IPS-20b (cell line): ENCODE data around the gene P2RX3.

Source experiments
- H3K27ac ChIP-seq: one replicate; pipeline ENCODE4 v1.5.1; 2013; ENCODE audit warnings: low read length
- H3K27me3 ChIP-seq: 2 replicates; pipeline ENCODE4 v1.6.1; 2013; ENCODE audit warnings: mild to moderate bottlenecking, low read length, inconsistent platforms; ENCODE audit not compliant: insufficient read depth
- H3K36me3 ChIP-seq: 2 replicates; pipeline ENCODE4 v1.6.1; 2013; ENCODE audit warnings: low read depth, mild to moderate bottlenecking, inconsistent platforms, low read length, moderate library complexity; ENCODE audit not compliant: insufficient read depth
- H3K4me1 ChIP-seq: 2 replicates; pipeline ENCODE4 v1.6.1; 2013; ENCODE audit warnings: mild to moderate bottlenecking, control low read depth, inconsistent platforms, low read length, moderate library complexity; ENCODE audit not compliant: insufficient read depth
- H3K4me3 ChIP-seq: 2 replicates; pipeline ENCODE4 v1.5.1; 2013; ENCODE audit warnings: mild to moderate bottlenecking, low read length, inconsistent platforms
- H3K9ac ChIP-seq: 2 replicates; pipeline ENCODE4 v1.6.1; 2013; ENCODE audit warnings: low read depth, mild to moderate bottlenecking, inconsistent platforms, low read length, moderate library complexity
- H3K9me3 ChIP-seq: 2 replicates; pipeline ENCODE4 v1.6.1; 2013; ENCODE audit warnings: mild to moderate bottlenecking, low read depth, low read length, inconsistent platforms; ENCODE audit not compliant: insufficient read depth

Gene P2RX3

GRCh38 chr11:57368845-57369232 lies 30.7 kb downstream of the P2RX3 start:
- Histone ChIP-seq H3K27me3 (no peaks in the 10 kb centered on the region), H3K27ac (no peak overlapping the region)

GRCh38 chr11:57370251-57370650 lies 32.1 kb downstream of the P2RX3 start:
- no peak overlapping the region for H3K9ac ChIP-seq
- no peaks in the 10 kb centered on the region for H3K9me3 ChIP-seq
- H3K4me3 ChIP-seq = no peak overlapping the region
- H3K27ac ChIP-seq = no peak overlapping the region
- no peaks in the 10 kb centered on the region for H3K36me3 ChIP-seq
- peaks cover 8% of the 10 kb centered on the region for H3K4me1 ChIP-seq
- no peaks in the 10 kb centered on the region for H3K27me3 ChIP-seq

More at GRCh38 chr11:57368845-57369232, 30.7 kb downstream of the P2RX3 start:
- Histone ChIP-seq H3K36me3 (no peaks in the 10 kb centered on the region), H3K4me1 (peaks cover 15% of the 10 kb centered on the region), H3K9me3 (no peaks in the 10 kb centered on the region), H3K9ac (no peak overlapping the region), H3K4me3 (no peak overlapping the region)

- Histone ChIP-seq H3K9ac (no peak overlapping the region), H3K4me3 (no peak overlapping the region), H3K36me3 (no peaks in the 10 kb centered on the region), H3K4me1 (peaks cover under 1% of the 10 kb centered on the region; the same call in 1 of the 2 replicates), H3K27ac (no peak overlapping the region), H3K27me3 (no peaks in the 10 kb centered on the region), H3K9me3 (no peaks in the 10 kb centered on the region)
Measured at GRCh38 chr11:57370941-57371340, 32.8 kb downstream of the P2RX3 start.

DNA sequence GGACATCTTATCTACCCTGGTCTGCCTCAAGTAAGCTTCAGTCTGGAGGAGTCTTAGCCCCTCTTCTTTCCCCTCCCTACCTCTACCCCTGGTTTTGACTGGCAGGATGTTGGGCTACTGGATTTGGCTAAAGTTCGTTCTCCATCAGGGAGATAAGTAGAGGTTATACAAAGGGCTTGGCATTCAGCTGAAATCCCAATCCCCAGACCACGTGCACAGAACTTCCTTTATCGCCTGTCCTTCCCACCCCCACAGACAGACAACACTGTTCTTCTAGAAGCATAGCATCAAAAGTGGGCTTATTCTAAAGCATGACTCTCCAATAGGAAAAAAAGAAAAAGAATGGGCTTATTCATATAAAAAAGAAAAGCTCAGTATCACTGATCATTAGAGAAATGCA lies 35.0 kb downstream of the P2RX3 start:
- no peak overlapping the region for H3K27ac ChIP-seq
- H3K9ac ChIP-seq = no peak overlapping the region
- no peaks in the 10 kb centered on the region for H3K9me3 ChIP-seq
- H3K4me1 ChIP-seq = no peaks in the 10 kb centered on the region
- no peaks in the 10 kb centered on the region for H3K36me3 ChIP-seq
- H3K27me3 ChIP-seq = peaks cover 13% of the 10 kb centered on the region
- H3K4me3 ChIP-seq = no peak overlapping the region

GRCh38 chr11:57374966-57375365 lies 36.8 kb downstream of the P2RX3 start:
- Histone ChIP-seq H3K9ac (no peak overlapping the region), H3K4me1 (no peaks in the 10 kb centered on the region), H3K27me3 (peaks cover 13% of the 10 kb centered on the region), H3K9me3 (no peaks in the 10 kb centered on the region), H3K4me3 (no peak overlapping the region), H3K27ac (no peak overlapping the region), H3K36me3 (no peaks in the 10 kb centered on the region)

DNA sequence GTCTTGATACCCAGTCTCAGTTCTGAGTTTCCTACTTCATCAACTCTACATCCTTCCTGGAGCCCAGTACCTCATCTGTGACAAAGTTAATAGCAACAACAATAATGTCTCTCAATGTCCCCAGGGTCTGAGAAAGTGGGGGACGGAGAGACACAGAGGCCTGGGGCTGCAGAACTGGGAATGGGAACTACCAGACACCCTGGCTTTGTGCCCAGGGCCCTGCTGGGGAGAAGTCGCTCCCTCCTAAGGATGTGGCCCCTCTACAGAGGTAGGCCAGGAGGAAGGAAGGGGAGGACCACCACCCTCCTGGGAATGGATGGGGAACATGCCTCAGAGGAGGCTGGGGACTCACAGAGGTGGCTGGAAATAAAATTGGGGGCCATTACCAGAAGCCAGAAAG lies 37.3 kb downstream of the P2RX3 start:
- Histone ChIP-seq H3K4me1 (no peaks in the 10 kb centered on the region), H3K9me3 (no peaks in the 10 kb centered on the region), H3K27me3 (peaks cover 13% of the 10 kb centered on the region), H3K27ac (no peak overlapping the region), H3K9ac (no peak overlapping the region), H3K36me3 (no peaks in the 10 kb centered on the region), H3K4me3 (no peak overlapping the region)

- peak overlapping the region; percentile 22; the same call in 1 of the 2 replicates for H3K4me3 ChIP-seq
- no peak overlapping the region for H3K27ac ChIP-seq
- H3K27me3 ChIP-seq = peaks cover 13% of the 10 kb centered on the region
- H3K36me3 ChIP-seq = no peaks in the 10 kb centered on the region
- no peaks in the 10 kb centered on the region for H3K4me1 ChIP-seq
- H3K9ac ChIP-seq = no peak overlapping the region
- H3K9me3 ChIP-seq = no peaks in the 10 kb centered on the region
Measured at GRCh38 chr11:57376095-57377090, 38.2 kb downstream of the P2RX3 start.

GRCh38 chr11:57377107-57377506 lies 39.0 kb downstream of the P2RX3 start:
- Histone ChIP-seq H3K4me3 (no peak overlapping the region), H3K9ac (no peak overlapping the region), H3K27ac (no peak overlapping the region), H3K36me3 (no peaks in the 10 kb centered on the region), H3K4me1 (no peaks in the 10 kb centered on the region), H3K27me3 (peaks cover 13% of the 10 kb centered on the region), H3K9me3 (no peaks in the 10 kb centered on the region)

- Histone ChIP-seq H3K36me3 (no peaks in the 10 kb centered on the region), H3K27me3 (peaks cover 13% of the 10 kb centered on the region), H3K4me3 (no peak overlapping the region)
Measured at GRCh38 chr11:57378186-57378585, 40.0 kb downstream of the P2RX3 start.

GRCh38 chr11:57379732-57380131 lies 41.6 kb downstream of the P2RX3 start:
- no peaks in the 10 kb centered on the region for H3K36me3 ChIP-seq
- no peak overlapping the region for H3K4me3 ChIP-seq
- no peaks in the 10 kb centered on the region for H3K9me3 ChIP-seq
- H3K4me1 ChIP-seq = no peaks in the 10 kb centered on the region
- H3K27ac ChIP-seq = no peak overlapping the region
- H3K27me3 ChIP-seq = peaks cover 13% of the 10 kb centered on the region
- H3K9ac ChIP-seq = no peak overlapping the region

More at GRCh38 chr11:57378186-57378585, 40.0 kb downstream of the P2RX3 start:
- Histone ChIP-seq H3K27ac (no peak overlapping the region), H3K4me1 (no peaks in the 10 kb centered on the region), H3K9me3 (no peaks in the 10 kb centered on the region), H3K9ac (no peak overlapping the region)

DNA sequence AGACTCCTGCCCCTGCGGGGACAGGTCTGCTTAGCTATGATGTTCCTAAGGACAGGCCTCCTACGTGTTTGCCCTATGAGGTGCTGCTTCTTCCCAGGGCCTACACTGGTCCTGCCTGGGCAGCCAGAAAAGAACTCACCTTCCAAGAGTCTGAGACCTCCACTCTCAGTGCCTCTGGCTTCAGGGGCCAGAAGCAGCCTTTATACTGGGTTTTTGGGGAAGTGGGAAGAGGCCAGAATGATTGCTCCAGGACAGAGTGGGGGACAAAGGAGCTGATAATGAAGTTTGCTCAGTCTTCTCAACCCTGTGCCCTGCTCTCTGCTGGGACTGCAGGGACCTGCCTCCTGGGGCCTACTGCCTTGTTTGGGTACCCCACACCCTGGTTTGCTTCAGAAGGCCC lies 42.8 kb downstream of the P2RX3 start, which contains the start of gene PRG3:
TSS of gene PRG3 (minus strand) at position 176 of the 400 bp plus-strand sequence. CDS start 442 bp downstream, outside the sequence.
- H3K9me3 ChIP-seq = no peaks in the 10 kb centered on the region
- H3K27me3 ChIP-seq = peaks cover 13% of the 10 kb centered on the region
- H3K4me3 ChIP-seq = no peak within 1 kb of the TSS

More for the DNA sequence above, 42.8 kb downstream of the P2RX3 start, which contains the start of gene PRG3:
- Histone ChIP-seq H3K9ac (no peak within 1 kb of the TSS), H3K36me3 (no peaks in the 10 kb centered on the region), H3K4me1 (no peaks in the 10 kb centered on the region), H3K27ac (no peak within 1 kb of the TSS)
